ENCODE measurements around the gene CEP131.

DNA sequence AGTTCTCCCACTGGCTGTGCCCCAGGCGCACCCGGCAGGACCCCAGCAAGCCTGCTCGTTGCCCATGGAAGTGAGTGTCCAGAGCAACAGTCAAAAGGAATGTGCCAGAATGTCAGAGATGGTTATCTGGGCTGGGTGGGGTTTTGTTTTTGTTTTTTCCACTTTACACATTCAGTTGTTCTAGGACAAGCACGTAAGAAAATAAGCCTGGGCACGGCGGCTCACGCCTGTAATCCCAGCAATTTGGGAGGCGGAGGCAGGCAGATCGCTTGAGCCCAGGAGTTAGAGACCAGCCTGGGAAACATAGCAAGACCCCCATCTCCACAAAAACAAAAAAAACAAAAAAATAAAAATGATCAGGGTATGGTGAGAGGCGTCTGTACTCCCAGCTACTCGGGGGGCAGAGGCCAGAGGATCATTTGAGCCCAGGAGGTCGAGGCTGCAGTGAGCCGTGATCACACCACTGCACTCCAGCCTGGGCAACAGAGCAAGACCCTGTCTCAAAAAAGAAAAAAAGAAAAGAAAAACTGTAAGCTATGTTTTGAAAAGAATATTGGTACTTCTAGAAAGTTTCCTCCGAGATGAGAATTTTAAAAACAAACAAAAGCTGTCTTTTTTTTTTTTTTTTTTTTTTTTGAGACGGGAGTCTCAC, 24.7 kb upstream of the CEP131 start:
- TF ChIP-seq, protein P1, sequence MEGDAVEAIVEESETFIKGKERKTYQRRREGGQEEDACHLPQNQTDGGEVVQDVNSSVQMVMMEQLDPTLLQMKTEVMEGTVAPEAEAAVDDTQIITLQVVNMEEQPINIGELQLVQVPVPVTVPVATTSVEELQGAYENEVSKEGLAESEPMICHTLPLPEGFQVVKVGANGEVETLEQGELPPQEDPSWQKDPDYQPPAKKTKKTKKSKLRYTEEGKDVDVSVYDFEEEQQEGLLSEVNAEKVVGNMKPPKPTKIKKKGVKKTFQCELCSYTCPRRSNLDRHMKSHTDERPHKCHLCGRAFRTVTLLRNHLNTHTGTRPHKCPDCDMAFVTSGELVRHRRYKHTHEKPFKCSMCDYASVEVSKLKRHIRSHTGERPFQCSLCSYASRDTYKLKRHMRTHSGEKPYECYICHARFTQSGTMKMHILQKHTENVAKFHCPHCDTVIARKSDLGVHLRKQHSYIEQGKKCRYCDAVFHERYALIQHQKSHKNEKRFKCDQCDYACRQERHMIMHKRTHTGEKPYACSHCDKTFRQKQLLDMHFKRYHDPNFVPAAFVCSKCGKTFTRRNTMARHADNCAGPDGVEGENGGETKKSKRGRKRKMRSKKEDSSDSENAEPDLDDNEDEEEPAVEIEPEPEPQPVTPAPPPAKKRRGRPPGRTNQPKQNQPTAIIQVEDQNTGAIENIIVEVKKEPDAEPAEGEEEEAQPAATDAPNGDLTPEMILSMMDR (IDR thresholded peaks at IDR 0.05; ENCODE audit: extremely low read depth in 1 of 2, insufficient read depth in 1 of 2, low read depth in 1 of 2, low read length in 2 of 2) = no peak
- TF ChIP-seq POLR2AphosphoS5 (IDR thresholded peaks at IDR 0.05; ENCODE audit: insufficient read depth, low read depth, low read length) (no peak), JUN (IDR thresholded peaks at IDR 0.05; ENCODE audit: borderline replicate concordance, insufficient read depth, insufficient read length, low read depth) (no peak), GATA2 (IDR thresholded peaks at IDR 0.05; ENCODE audit: insufficient read depth, insufficient read length, low read depth, low read length) (no peak), POLR2A (IDR thresholded peaks at IDR 0.05; ENCODE audit: low read depth, low read length) (no peak), MAX (IDR thresholded peaks at IDR 0.05; ENCODE audit: insufficient read depth, insufficient read length) (no peak), MYC (IDR thresholded peaks at IDR 0.05; ENCODE audit: low read depth, low read length) (no peak), EZH2 (IDR thresholded peaks at IDR 0.05; ENCODE audit: borderline replicate concordance, low read depth, low read length, severe bottlenecking) (no peak), FOS (IDR thresholded peaks at IDR 0.05; ENCODE audit: borderline replicate concordance, insufficient read depth, low read length) (no peak)
